ENCODE measurements around the gene M6PR. TPM values are rescaled to one million over a fixed set of nuclear protein-coding genes. Genes with fewer than 3 reads are reported as not detected.
A peak's percentile ranks its signal among the peaks of the same experiment; 100 is the strongest.
"Not testable (repeated sequence)": the region's sequence is repeated elsewhere in the genome, so short reads cannot be mapped to it uniquely, and the experiment has no call there.

M6PR gene
- total RNA-seq, 1 experiment from 2014 or later: 241 TPM

DNA sequence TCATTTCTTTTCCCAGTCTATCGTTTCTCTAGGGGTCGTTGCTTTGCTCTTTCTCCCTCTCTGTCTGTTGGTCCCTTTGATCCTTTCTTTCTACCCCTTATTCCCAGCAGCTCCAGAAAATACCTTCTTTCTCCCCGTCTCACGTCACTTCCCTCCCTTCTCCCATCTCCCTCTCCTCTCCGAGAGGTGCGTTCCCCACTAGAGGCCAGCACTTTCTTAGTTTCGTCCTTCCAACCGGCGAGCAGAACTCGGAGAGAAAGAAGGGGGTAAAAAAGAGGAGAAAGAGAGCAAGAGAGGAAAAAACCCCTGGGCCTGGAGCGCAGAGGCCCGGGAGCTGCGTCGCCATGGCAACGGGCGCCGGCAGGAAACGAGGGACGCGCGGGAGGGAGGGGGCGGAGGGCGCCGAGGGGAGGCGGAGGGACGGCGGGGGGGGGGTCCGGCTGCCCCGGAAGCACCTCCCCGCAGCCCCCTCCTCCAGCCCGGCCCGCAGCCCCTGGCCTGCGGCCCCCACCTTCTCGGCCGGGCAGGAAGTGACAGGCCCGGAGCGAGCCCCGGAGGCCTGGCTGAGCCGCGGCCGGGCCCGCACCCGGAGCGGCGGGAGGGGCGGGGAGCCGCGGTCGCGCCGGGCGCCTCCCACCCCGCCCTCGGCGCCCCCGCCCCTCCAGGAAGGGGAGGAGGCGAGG, 35.3 kb downstream of the M6PR start, which contains the start of gene PHC1:
Gene PHC1 (plus strand): TSS at position 477 of the 683 bp plus-strand sequence. CDS start 3,169 bp downstream, outside the sequence.
- TF ChIP-seq, protein P1, sequence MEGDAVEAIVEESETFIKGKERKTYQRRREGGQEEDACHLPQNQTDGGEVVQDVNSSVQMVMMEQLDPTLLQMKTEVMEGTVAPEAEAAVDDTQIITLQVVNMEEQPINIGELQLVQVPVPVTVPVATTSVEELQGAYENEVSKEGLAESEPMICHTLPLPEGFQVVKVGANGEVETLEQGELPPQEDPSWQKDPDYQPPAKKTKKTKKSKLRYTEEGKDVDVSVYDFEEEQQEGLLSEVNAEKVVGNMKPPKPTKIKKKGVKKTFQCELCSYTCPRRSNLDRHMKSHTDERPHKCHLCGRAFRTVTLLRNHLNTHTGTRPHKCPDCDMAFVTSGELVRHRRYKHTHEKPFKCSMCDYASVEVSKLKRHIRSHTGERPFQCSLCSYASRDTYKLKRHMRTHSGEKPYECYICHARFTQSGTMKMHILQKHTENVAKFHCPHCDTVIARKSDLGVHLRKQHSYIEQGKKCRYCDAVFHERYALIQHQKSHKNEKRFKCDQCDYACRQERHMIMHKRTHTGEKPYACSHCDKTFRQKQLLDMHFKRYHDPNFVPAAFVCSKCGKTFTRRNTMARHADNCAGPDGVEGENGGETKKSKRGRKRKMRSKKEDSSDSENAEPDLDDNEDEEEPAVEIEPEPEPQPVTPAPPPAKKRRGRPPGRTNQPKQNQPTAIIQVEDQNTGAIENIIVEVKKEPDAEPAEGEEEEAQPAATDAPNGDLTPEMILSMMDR (IDR thresholded peaks at IDR 0.05; ENCODE audit: unreplicated experiment): peak; percentile 29
- H3K27ac Mint-ChIP-seq (ENCODE audit: unreplicated experiment): peak within 1 kb of the TSS; percentile 92
- CTCF ChIA-PET: interaction anchor here (0.6 to 1.0 kb wide), 4 partner anchors 54 to 257 kb away, joined by 3 to 5 read pairs (median 4); no protein-coding TSS in a partner anchor
- H3K36me3 Mint-ChIP-seq (ENCODE audit: insufficient read depth, unreplicated experiment): peaks cover 12% of the 10 kb centered on the region
- H3K4me1 Mint-ChIP-seq (ENCODE audit: low read depth, unreplicated experiment): peaks cover 18% of the 10 kb centered on the region
- H3K4me3 Mint-ChIP-seq (ENCODE audit: low read depth, unreplicated experiment); BruUV-seq (replicated peaks); H3K27me3 Mint-ChIP-seq (ENCODE audit: unreplicated experiment); intact Hi-C loops (cut with micrococcal nuclease; ENCODE audit: unreplicated experiment); H3K9me3 Mint-ChIP-seq (ENCODE audit: low read depth, unreplicated experiment): not testable (repeated sequence)
- peak; percentile 72 for DNase-seq

DNA sequence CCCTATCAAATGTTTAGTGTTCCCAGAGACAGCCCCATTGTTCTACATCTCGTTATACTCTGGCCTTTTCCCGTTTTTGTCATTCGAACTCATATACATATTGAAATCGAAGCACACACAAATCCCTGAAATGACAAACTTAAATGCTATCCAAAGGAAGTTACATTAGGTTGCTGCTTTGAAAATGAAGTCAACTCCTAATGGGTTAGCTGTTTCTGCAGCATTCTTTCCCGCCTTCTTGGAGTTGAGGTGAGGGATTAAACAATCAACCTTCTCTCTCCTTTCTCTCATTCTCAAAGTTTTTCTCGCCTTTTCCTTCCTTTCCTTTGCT, 35.8 kb downstream of the M6PR start:
- peaks cover 12% of the 10 kb centered on the region for H3K36me3 Mint-ChIP-seq (ENCODE audit: insufficient read depth, unreplicated experiment)
- no peaks in the 10 kb centered on the region for H3K9me3 Mint-ChIP-seq (ENCODE audit: low read depth, unreplicated experiment)
- H3K4me3 Mint-ChIP-seq (ENCODE audit: low read depth, unreplicated experiment): no peak overlapping the region
- TSS peak; percentile 69 for BruUV-seq (replicated peaks)
- TF ChIP-seq, protein P1 (IDR thresholded peaks at IDR 0.05; ENCODE audit: unreplicated experiment): no peak
- no peak for DNase-seq
- H3K4me1 Mint-ChIP-seq (ENCODE audit: low read depth, unreplicated experiment): peaks cover 18% of the 10 kb centered on the region
- intact Hi-C loops (cut with micrococcal nuclease; ENCODE audit: unreplicated experiment): no loop called here
- peak overlapping the region; percentile 92 for H3K27ac Mint-ChIP-seq (ENCODE audit: unreplicated experiment)
- CTCF ChIA-PET: interaction anchor here (0.6 to 0.7 kb wide), 3 partner anchors 53 to 257 kb away, joined by 3 to 5 read pairs (median 3); no protein-coding TSS in a partner anchor
- H3K27me3 Mint-ChIP-seq (ENCODE audit: unreplicated experiment): no peaks in the 10 kb centered on the region

DNA sequence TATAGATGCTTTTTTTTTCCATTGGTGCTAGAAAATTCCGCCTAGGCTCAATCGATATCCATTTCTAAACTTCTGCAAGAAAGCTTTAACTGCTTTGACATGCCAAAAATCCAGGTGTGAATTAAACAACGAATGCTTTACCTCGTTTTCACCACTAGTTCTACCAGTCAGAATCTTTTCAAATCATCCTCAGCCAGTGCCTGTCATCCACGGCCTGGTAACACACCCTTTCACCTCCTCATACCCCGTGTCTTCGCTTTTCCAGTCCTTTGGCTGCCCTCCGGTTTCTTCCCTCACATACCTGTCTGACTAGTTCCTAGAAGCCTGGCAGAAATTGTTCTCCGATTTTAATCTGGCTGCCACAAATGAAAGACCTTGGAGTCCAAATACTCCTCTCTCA, 36.5 kb downstream of the M6PR start:
- CTCF ChIA-PET: interaction anchor here (0.8 to 1.7 kb wide), 3 partner anchors 23 to 256 kb away, joined by 3 to 5 read pairs (median 3); partner anchors contain the start of gene M6PR

DNA sequence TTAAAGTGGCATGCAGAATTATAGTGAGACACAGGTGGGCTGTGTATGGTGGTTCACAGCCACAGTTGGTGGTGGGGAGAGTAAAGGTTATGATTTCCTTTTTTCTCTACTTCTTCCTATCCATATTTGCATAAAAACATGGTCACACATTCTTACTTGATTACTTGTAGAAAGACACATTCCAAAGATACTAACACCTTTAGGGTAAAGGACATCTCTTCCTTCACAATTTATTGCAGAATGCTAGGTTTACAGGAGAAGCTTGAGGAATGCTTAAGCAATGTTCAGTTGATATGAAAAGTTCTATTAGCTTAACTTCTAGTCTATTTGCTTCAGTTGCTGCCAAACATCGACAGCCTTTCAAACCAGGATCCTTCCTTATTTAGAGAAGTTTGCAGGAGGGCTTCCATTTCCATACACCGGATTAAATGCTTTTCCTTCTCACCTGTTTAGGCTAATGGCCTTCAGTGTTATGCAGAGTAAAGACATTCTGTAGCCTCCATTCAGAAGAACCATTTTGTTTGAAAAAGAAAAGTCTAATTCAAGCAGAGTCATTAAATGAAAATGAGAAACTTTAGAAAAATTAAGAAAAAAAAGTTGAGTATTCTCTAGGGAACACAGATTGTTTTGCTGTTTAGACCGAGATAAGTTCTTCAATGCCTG, 37.7 kb downstream of the M6PR start:
- no peak overlapping the region for H3K27ac Mint-ChIP-seq (ENCODE audit: unreplicated experiment)
- BruUV-seq (replicated peaks): no TSS peak
- H3K27me3 Mint-ChIP-seq (ENCODE audit: unreplicated experiment): no peaks in the 10 kb centered on the region
- intact Hi-C loops (cut with micrococcal nuclease; ENCODE audit: unreplicated experiment): no loop called here
- no peaks in the 10 kb centered on the region for H3K9me3 Mint-ChIP-seq (ENCODE audit: low read depth, unreplicated experiment)
- no peak overlapping the region for H3K4me3 Mint-ChIP-seq (ENCODE audit: low read depth, unreplicated experiment)
- peaks cover 18% of the 10 kb centered on the region for H3K4me1 Mint-ChIP-seq (ENCODE audit: low read depth, unreplicated experiment)
- TF ChIP-seq, protein P1 (IDR thresholded peaks at IDR 0.05; ENCODE audit: unreplicated experiment): no peak
- CTCF ChIA-PET: interaction anchor here (0.6 to 1.7 kb wide), 2 partner anchors 38 to 43 kb away, joined by 4 to 5 read pairs; partner anchors contain the start of gene M6PR
- DNase-seq: no peak
- H3K36me3 Mint-ChIP-seq (ENCODE audit: insufficient read depth, unreplicated experiment): peaks cover 12% of the 10 kb centered on the region

More for the DNA sequence above, 36.5 kb downstream of the M6PR start:
- Mint-ChIP-seq H3K9me3 (ENCODE audit: low read depth, unreplicated experiment) (no peaks in the 10 kb centered on the region), H3K4me3 (ENCODE audit: low read depth, unreplicated experiment) (no peak overlapping the region), H3K27ac (ENCODE audit: unreplicated experiment) (peak overlapping the region; percentile 5), H3K36me3 (ENCODE audit: insufficient read depth, unreplicated experiment) (peaks cover 12% of the 10 kb centered on the region), H3K4me1 (ENCODE audit: low read depth, unreplicated experiment) (peaks cover 18% of the 10 kb centered on the region), H3K27me3 (ENCODE audit: unreplicated experiment) (no peaks in the 10 kb centered on the region)
- BruUV-seq (replicated peaks): no TSS peak
- intact Hi-C loops (cut with micrococcal nuclease; ENCODE audit: unreplicated experiment): no loop called here
- DNase-seq: peak; percentile 36
- TF ChIP-seq, protein P1 (IDR thresholded peaks at IDR 0.05; ENCODE audit: unreplicated experiment): no peak
